Gastroesophageal sphincter (tissue), 4 donors: ENCODE measurements around the gene SLC22A16. TPM values are rescaled to one million over a fixed set of nuclear protein-coding genes. Genes with fewer than 3 reads are reported as not detected.

Experiments
- ATAC-seq: fragments of 150-250 bp; one replicate; pipeline ENCODE4 v1.9.1; 2016; ENCODE audit warnings: mild to moderate bottlenecking, moderate library complexity
- H3K27ac ChIP-seq, 4 donors: fragments of 200-600 bp; sonication (generic) in 3 of 4; 1 replicate in 3 of 4; 2 replicates in 1 of 4; pipeline ENCODE4 v1.5.1; 2016 to 2019
- H3K27me3 ChIP-seq: fragments of 200-600 bp; sonication (generic); one replicate; pipeline ENCODE4 v1.5.1; 2019
- H3K36me3 ChIP-seq, 2 donors: fragments of 200-600 bp; sonication (generic); one replicate each; pipeline ENCODE4 v1.5.1; 2019; ENCODE audit warnings: control low read depth in 1 of 2
- H3K4me1 ChIP-seq, 3 donors: fragments of 200-600 bp; sonication (generic); 1 replicate in 2 of 3; 2 replicates in 1 of 3; pipeline ENCODE4 v1.5.1; 2016 to 2019; ENCODE audit warnings: control low read depth in 2 of 3
- H3K4me3 ChIP-seq, 2 donors: fragments of 200-600 bp; sonication (generic); one replicate each; pipeline ENCODE4 v1.5.1; 2019; ENCODE audit warnings: mild to moderate bottlenecking in 1 of 2, moderate library complexity in 1 of 2
- H3K9me3 ChIP-seq, 3 donors: fragments of 200-600 bp; sonication (generic); one replicate each; pipeline ENCODE4 v1.5.1; 2017 to 2019; ENCODE audit warnings: control low read depth in 2 of 3
- CTCF ChIP-seq, 4 experiments: fragments of 200-600 bp in 2 of 4; fragments of 450-650 bp in 2 of 4; sonication (generic) in 1 of 4; IDR thresholded peaks; one replicate each; pipeline ENCODE4 v1.5.1; 2017 to 2019; ENCODE audit warnings: antibody characterized with exemption in 4 of 4, mild to moderate bottlenecking in 2 of 4, moderate library complexity in 2 of 4
- EP300 ChIP-seq: sonication (generic); formaldehyde crosslinking; IDR thresholded peaks from one replicate; pipeline ENCODE4 v1.6.1; 2017; ENCODE audit warnings: antibody characterized with exemption, mild to moderate bottlenecking
- POLR2A ChIP-seq, 2 donors: fragments of 450-650 bp; IDR thresholded peaks; one replicate each; pipeline ENCODE4 v1.6.1; 2017; ENCODE audit warnings: antibody characterized with exemption in 2 of 2, mild to moderate bottlenecking in 2 of 2, moderate library complexity in 1 of 2
- POLR2AphosphoS5 ChIP-seq: sonication (generic); formaldehyde crosslinking; IDR thresholded peaks from one replicate; pipeline ENCODE4 v1.6.1; 2017; ENCODE audit warnings: antibody characterized with exemption
- WGBS, 2 donors: methylation state at CpG; one replicate each; pipeline ENCODE4 v1.1.5; 2018; ENCODE audit warnings: low coverage in 1 of 2; 5-methylcytosine and 5-hydroxymethylcytosine counted together
- total RNA-seq, 4 donors: library from RNA; depleted of rRNA; stranded (reverse); fragments of >200 nt; gene quantifications; one replicate each; pipeline ENCODE4 v1.1.0, GENCODE V29; 2016

Gene SLC22A16
- total RNA-seq, 4 donors from 2014 or later, result 0.35 to 5.4 (median 1.8) TPM; not detected in 1

- Histone ChIP-seq H3K4me1 (no peaks in the 10 kb centered on the region), H3K27me3 (no peaks in the 10 kb centered on the region), H3K9me3 (peaks cover 0 to 4% (median 0%) of the 10 kb centered on the region in 3 donors), H3K4me3 (no peak overlapping the region), H3K27ac (no peak overlapping the region), H3K36me3 (no peaks in the 10 kb centered on the region)
- TF ChIP-seq POLR2A (IDR thresholded peaks at IDR 0.05), result no peak
- no peak for TF ChIP-seq CTCF (IDR thresholded peaks at IDR 0.05)
- no peak for TF ChIP-seq POLR2AphosphoS5
- no peak for TF ChIP-seq EP300
- no peak for ATAC-seq
- WGBS, 2 donors, result 73% methylated on average over 2 of the region's 2 CpGs; no CpG with 5 or more reads in 1 of the 2 donors
Observed at GRCh38 chr6:110484321-110484720, 7.9 kb upstream of the SLC22A16 start.

GRCh38 chr6:110482774-110483400 is 6.5 kb upstream of the SLC22A16 start:
- TF ChIP-seq POLR2AphosphoS5 (no peak), POLR2A (IDR thresholded peaks at IDR 0.05) (no peak), CTCF (IDR thresholded peaks at IDR 0.05) (no peak), EP300 (no peak)
- Histone ChIP-seq H3K36me3 (no peaks in the 10 kb centered on the region), H3K27ac (no peak overlapping the region), H3K4me3 (no peak overlapping the region), H3K27me3 (no peaks in the 10 kb centered on the region), H3K4me1 (no peaks in the 10 kb centered on the region), H3K9me3 (peaks cover 0 to 4% (median 0%) of the 10 kb centered on the region in 3 donors)
- WGBS, 2 donors, result 78 to 85% methylated on average over 6 to 7 of the region's 7 CpGs
- ATAC-seq, result no peak

DNA sequence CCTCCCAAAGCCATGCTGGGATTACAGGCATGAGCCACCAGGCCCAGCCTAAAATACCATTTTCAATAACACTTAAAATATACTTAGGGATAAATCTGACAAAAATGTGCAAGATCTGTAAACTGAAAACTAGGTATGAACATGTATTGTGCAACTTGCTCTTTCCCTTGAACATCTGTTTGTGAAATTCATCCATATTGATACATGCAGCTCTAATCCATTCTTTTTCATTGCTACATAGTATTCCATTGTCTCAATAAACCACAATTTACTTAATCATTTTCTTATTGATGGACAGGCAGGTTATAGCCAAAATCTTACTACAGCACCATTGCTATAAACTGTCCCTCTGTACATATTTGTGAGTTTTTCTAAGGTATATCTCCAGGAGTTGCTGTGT is 4.7 kb upstream of the SLC22A16 start:
- H3K27ac ChIP-seq, result no peak overlapping the region
- peaks cover 0 to 4% (median 0%) of the 10 kb centered on the region in 3 donors for H3K9me3 ChIP-seq
- no peak overlapping the region for H3K4me3 ChIP-seq
- H3K27me3 ChIP-seq, result peaks cover 12% of the 10 kb centered on the region
- ATAC-seq, result no peak
- no peak for TF ChIP-seq EP300
- no peak for TF ChIP-seq POLR2A (IDR thresholded peaks at IDR 0.05)
- TF ChIP-seq POLR2AphosphoS5, result no peak
- no peak for TF ChIP-seq CTCF (IDR thresholded peaks at IDR 0.05)
- no peaks in the 10 kb centered on the region for H3K36me3 ChIP-seq
- H3K4me1 ChIP-seq, result peaks cover 0 to 9% (median 0%) of the 10 kb centered on the region in 3 donors

- H3K4me3 ChIP-seq, result peak overlapping the region in 1 of 2 donors; percentile 51
- no peaks in the 10 kb centered on the region for H3K36me3 ChIP-seq
- TF ChIP-seq POLR2A (IDR thresholded peaks at IDR 0.05) (no peak), POLR2AphosphoS5 (no peak), EP300 (no peak), CTCF (IDR thresholded peaks at IDR 0.05) (no peak)
- ATAC-seq, result peak; percentile 48
- 65 to 82% methylated on average over 6 to 7 of the region's 10 CpGs for WGBS, 2 donors
- peaks cover 0 to 15% (median 0%) of the 10 kb centered on the region in 3 donors for H3K4me1 ChIP-seq
- no peak overlapping the region for H3K27ac ChIP-seq
- peaks cover 33% of the 10 kb centered on the region for H3K27me3 ChIP-seq
- no peaks in the 10 kb centered on the region for H3K9me3 ChIP-seq
Observed at GRCh38 chr6:110475066-110475653, 1.3 kb downstream of the SLC22A16 start.

DNA sequence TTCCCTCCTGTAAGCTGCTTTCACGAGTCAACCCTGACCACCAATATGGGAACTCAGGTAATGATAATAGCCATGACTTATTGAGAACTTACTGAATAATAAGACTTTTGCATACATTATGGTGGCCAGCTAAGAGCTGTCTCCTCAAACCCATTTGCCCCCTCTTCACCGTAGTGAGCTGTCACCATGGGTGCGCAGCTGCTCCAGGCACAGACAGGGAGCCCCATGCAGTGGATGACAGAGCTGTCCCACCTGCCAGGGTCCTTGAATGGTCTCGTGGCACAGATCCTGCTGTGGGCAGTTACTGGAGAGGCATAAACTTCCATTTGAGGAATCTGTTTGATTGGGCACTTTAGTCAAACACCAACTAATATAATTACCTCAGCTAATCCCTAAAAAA is 1.9 kb downstream of the SLC22A16 start:
- TF ChIP-seq POLR2A (IDR thresholded peaks at IDR 0.05), result no peak
- Histone ChIP-seq H3K9me3 (no peaks in the 10 kb centered on the region), H3K4me3 (no peak overlapping the region), H3K4me1 (peaks cover 0 to 15% (median 0%) of the 10 kb centered on the region in 3 donors), H3K36me3 (no peaks in the 10 kb centered on the region), H3K27ac (no peak overlapping the region), H3K27me3 (peaks cover 33% of the 10 kb centered on the region)
- ATAC-seq, result no peak
- 92 to 98% methylated on average over 2 of the region's 4 CpGs for WGBS, 2 donors
